HPDE6-E6E7 (cell line): ENCODE data around the gene COL20A1.

ENCODE experiments used
- DNase-seq: peaks from one replicate; pipeline ENCODE4 v3.0.0; 2011; ENCODE audit warnings: missing footprints; ENCODE audit errors: extremely low spot score

COL20A1 gene

GRCh38 chr20:63348828-63349515 is 56.0 kb downstream of the COL20A1 start:
- no peak for DNase-seq

- DNase-seq, result no peak
These were observed 56.5 kb downstream of the COL20A1 start for GRCh38 chr20:63349516-63349895.

- no peak for DNase-seq
These were observed 57.2 kb downstream of the COL20A1 start for GRCh38 chr20:63350196-63350595.

- DNase-seq, result no peak
These were observed 57.8 kb downstream of the COL20A1 start for GRCh38 chr20:63350597-63351325.

GRCh38 chr20:63351326-63351700 is 58.3 kb downstream of the COL20A1 start:
- DNase-seq, result no peak

GRCh38 chr20:63351811-63352591 is 59.0 kb downstream of the COL20A1 start:
- DNase-seq, result no peak

- no peak for DNase-seq
These were observed 59.8 kb downstream of the COL20A1 start for GRCh38 chr20:63352811-63353221.

- DNase-seq, result no peak
These were observed 61.8 kb downstream of the COL20A1 start for GRCh38 chr20:63354636-63355350.

- no peak for DNase-seq
These were observed 62.9 kb downstream of the COL20A1 start for GRCh38 chr20:63355781-63356295.

GRCh38 chr20:63356511-63356910 is 63.5 kb downstream of the COL20A1 start:
- no peak for DNase-seq

GRCh38 chr20:63356931-63357879 is 64.2 kb downstream of the COL20A1 start:
- no peak for DNase-seq

- no peak for DNase-seq
These were observed 65.2 kb downstream of the COL20A1 start for GRCh38 chr20:63357921-63358905.

- DNase-seq, result no peak
These were observed 66.4 kb downstream of the COL20A1 start for GRCh38 chr20:63359164-63359934.

- no peak for DNase-seq
These were observed 67.2 kb downstream of the COL20A1 start for GRCh38 chr20:63359937-63360849.

- DNase-seq, result no peak
These were observed 68.0 kb downstream of the COL20A1 start, which contains the start of gene CHRNA4 for GRCh38 chr20:63360850-63361518. Gene CHRNA4 (minus strand): TSS chr20:63361349. CDS start chr20:63361165, 184 bp downstream.

- DNase-seq, result no peak
These were observed 68.8 kb downstream of the COL20A1 start for GRCh38 chr20:63361519-63362435.
